ENCODE measurements around the gene PNLIPRP3. TPM values are rescaled to one million over a fixed set of nuclear protein-coding genes. Genes with fewer than 3 reads are reported as not detected.

PNLIPRP3 gene
- polyA plus RNA-seq, 3 donors: not detected

DNA sequence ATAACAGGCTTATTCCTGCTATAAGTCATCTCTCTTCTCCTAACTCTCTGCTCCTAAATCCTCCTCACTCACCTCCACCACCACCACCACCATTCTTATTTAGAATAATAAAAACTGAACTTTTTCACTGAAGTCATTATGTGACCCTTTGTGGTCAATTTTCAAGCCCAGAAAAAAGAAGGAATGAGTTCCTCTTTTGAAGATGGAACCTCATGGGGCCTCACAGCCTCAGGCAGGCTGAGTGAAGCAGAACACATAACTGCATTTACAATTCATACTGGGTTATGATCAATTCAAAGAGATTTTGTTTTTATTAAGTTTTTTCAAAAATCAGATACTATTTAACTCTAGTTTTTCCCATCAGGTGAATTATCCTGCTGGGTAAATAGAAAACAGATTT lies 29.8 kb downstream of the PNLIPRP3 start:
- Histone ChIP-seq H3K79me2 (ENCODE audit: insufficient read depth, low read length) (no peaks in the 10 kb centered on the region), H3K9me3 (replicated peaks in 1 of 2; ENCODE audit: control insufficient read depth in 1 of 2, insufficient read depth in 1 of 2, low read length in 2 of 2) (no peaks in the 10 kb centered on the region), H3K27ac (ENCODE audit: low read depth in 1 of 2, low read length in 2 of 2) (no peak overlapping the region), H3K4me3 (replicated peaks in 1 of 3; ENCODE audit: low read depth in 2 of 3, low read length in 3 of 3) (no peak overlapping the region), H3K9ac (ENCODE audit: insufficient read depth, low read length, poor library complexity, severe bottlenecking) (no peak overlapping the region), H3K4me1 (ENCODE audit: control insufficient read depth in 1 of 2, insufficient read depth in 2 of 2, low read length in 2 of 2) (peaks cover 10 to 13% of the 10 kb centered on the region in 2 donors), H2AFZ (ENCODE audit: insufficient read depth, low read depth, low read length, poor library complexity, severe bottlenecking) (no peak overlapping the region), H3K36me3 (replicated peaks in 1 of 2; ENCODE audit: control insufficient read depth in 1 of 2, insufficient read depth in 2 of 2, low read length in 2 of 2) (no peaks in the 10 kb centered on the region), H4K20me1 (ENCODE audit: insufficient read depth, low read length) (no peaks in the 10 kb centered on the region), H3K4me2 (replicated peaks; ENCODE audit: extremely low read depth, low read length, poor library complexity, severe bottlenecking) (no peak overlapping the region), H3K27me3 (ENCODE audit: control insufficient read depth in 2 of 2, insufficient read depth in 2 of 2, low read length in 2 of 2) (no peaks in the 10 kb centered on the region)
- H3K36me3 Mint-ChIP-seq: no peaks in the 10 kb centered on the region
- DNase-seq: peak in 2 of 3 donors; percentile 12 to 38
- TF ChIP-seq, protein P1, sequence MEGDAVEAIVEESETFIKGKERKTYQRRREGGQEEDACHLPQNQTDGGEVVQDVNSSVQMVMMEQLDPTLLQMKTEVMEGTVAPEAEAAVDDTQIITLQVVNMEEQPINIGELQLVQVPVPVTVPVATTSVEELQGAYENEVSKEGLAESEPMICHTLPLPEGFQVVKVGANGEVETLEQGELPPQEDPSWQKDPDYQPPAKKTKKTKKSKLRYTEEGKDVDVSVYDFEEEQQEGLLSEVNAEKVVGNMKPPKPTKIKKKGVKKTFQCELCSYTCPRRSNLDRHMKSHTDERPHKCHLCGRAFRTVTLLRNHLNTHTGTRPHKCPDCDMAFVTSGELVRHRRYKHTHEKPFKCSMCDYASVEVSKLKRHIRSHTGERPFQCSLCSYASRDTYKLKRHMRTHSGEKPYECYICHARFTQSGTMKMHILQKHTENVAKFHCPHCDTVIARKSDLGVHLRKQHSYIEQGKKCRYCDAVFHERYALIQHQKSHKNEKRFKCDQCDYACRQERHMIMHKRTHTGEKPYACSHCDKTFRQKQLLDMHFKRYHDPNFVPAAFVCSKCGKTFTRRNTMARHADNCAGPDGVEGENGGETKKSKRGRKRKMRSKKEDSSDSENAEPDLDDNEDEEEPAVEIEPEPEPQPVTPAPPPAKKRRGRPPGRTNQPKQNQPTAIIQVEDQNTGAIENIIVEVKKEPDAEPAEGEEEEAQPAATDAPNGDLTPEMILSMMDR (IDR thresholded peaks at IDR 0.05): no peak
- peaks cover 0 to 1% (median 0%) of the 10 kb centered on the region in 7 donors for H3K9me3 Mint-ChIP-seq
- peaks cover 0 to 6% (median 0%) of the 10 kb centered on the region in 3 donors for H3K27me3 Mint-ChIP-seq (ENCODE audit: low read depth in 3 of 3)
- H3K4me3 Mint-ChIP-seq: no peak overlapping the region
- no peak overlapping the region for H3K27ac Mint-ChIP-seq
- H3K4me1 Mint-ChIP-seq: peaks cover 5% of the 10 kb centered on the region
- intact Hi-C loops (cut with micrococcal nuclease): no loop called here

DNA sequence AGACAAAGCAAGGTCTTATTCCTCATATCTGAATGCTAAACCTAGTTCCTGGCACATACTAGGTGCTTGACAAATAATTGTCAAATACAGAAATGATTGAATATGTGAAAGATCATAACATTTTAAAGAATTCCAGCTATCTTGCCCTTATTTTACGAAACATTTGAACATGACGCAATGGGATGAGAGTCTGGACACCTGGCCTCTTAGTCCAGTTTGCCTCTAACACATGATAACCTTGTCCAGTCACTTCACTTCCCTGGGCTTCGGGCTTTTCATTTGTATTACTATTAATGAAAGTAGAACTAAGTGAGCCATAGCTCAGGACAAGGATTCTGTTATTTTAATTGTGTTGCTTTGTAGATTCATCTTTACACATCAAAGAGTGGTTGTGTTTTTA lies 32.6 kb downstream of the PNLIPRP3 start:
- Mint-ChIP-seq H3K27ac (no peak overlapping the region), H3K4me3 (no peak overlapping the region), H3K4me1 (peaks cover 17% of the 10 kb centered on the region), H3K36me3 (no peaks in the 10 kb centered on the region), H3K27me3 (ENCODE audit: low read depth in 3 of 3) (peaks cover 0 to 4% (median 0%) of the 10 kb centered on the region in 3 donors), H3K9me3 (peaks cover 0 to 4% (median 0%) of the 10 kb centered on the region in 7 donors)
- Histone ChIP-seq H3K27me3 (ENCODE audit: control insufficient read depth in 2 of 2, insufficient read depth in 2 of 2, low read length in 2 of 2) (no peaks in the 10 kb centered on the region), H3K4me1 (ENCODE audit: control insufficient read depth in 1 of 2, insufficient read depth in 2 of 2, low read length in 2 of 2) (peaks cover 24% of the 10 kb centered on the region in 2 donors), H3K4me2 (replicated peaks; ENCODE audit: extremely low read depth, low read length, poor library complexity, severe bottlenecking) (no peak overlapping the region), H2AFZ (ENCODE audit: insufficient read depth, low read depth, low read length, poor library complexity, severe bottlenecking) (no peak overlapping the region), H3K36me3 (replicated peaks in 1 of 2; ENCODE audit: control insufficient read depth in 1 of 2, insufficient read depth in 2 of 2, low read length in 2 of 2) (no peaks in the 10 kb centered on the region), H3K9me3 (replicated peaks in 1 of 2; ENCODE audit: control insufficient read depth in 1 of 2, insufficient read depth in 1 of 2, low read length in 2 of 2) (no peaks in the 10 kb centered on the region), H3K9ac (ENCODE audit: insufficient read depth, low read length, poor library complexity, severe bottlenecking) (no peak overlapping the region), H3K4me3 (replicated peaks in 1 of 3; ENCODE audit: low read depth in 2 of 3, low read length in 3 of 3) (no peak overlapping the region), H3K79me2 (ENCODE audit: insufficient read depth, low read length) (no peaks in the 10 kb centered on the region), H3K27ac (ENCODE audit: low read depth in 1 of 2, low read length in 2 of 2) (no peak overlapping the region), H4K20me1 (ENCODE audit: insufficient read depth, low read length) (no peaks in the 10 kb centered on the region)
- TF ChIP-seq, protein P1 (IDR thresholded peaks at IDR 0.05): no peak
- intact Hi-C loops (cut with micrococcal nuclease): no loop called here
- no CpG with 5 or more reads among the region's 3 CpGs for WGBS (ENCODE audit: insufficient coverage)
- no peak for DNase-seq

All from CD14-positive monocyte (primary cell).